ENCODE results near the gene AKR1C2. TPM values are rescaled to one million over a fixed set of nuclear protein-coding genes. Genes with fewer than 3 reads are reported as not detected.

Gene AKR1C2
- total and polyA plus RNA-seq, 9 of the 15 experiments (the other 6 are each of a cell fraction or from before 2014, with no cell fraction given) = 13.8 to 74.0 (median 30.5) TPM

GRCh38 chr10:4981722-4982471 lies 21.8 kb downstream of the AKR1C2 start (continued):
- TF ChIP-seq POLR2AphosphoS2 (IDR thresholded peaks at IDR 0.05; ENCODE audit: low read length) = peak; percentile 95
- TF ChIP-seq ZBTB5 (IDR thresholded peaks at IDR 0.05) = no peak
- TF ChIP-seq POU5F1 (IDR thresholded peaks at IDR 0.05; ENCODE audit: borderline replicate concordance, low read depth, low read length, partially characterized antibody) = no peak
- TF ChIP-seq HSF4 (CRISPR knock-in tag; IDR thresholded peaks at IDR 0.05; ENCODE audit: borderline replicate concordance) = no peak
- no peak for TF ChIP-seq RREB1 (CRISPR knock-in tag; IDR thresholded peaks at IDR 0.05)
- peak; percentile 91 for TF ChIP-seq CBFA2T3 (IDR thresholded peaks at IDR 0.05)
- no peak for TF ChIP-seq ETV5 (CRISPR knock-in tag; IDR thresholded peaks at IDR 0.05; ENCODE audit: low read depth)
- no peak for TF ChIP-seq ZNF224 (CRISPR knock-in tag; IDR thresholded peaks at IDR 0.05)
- TF ChIP-seq NCOR1 (IDR thresholded peaks at IDR 0.05) = peak; percentile 72
- TF ChIP-seq CEBPG (CRISPR knock-in tag; IDR thresholded peaks at IDR 0.05) = no peak
- no peak for TF ChIP-seq CEBPG (tag; conservative IDR thresholded peaks at IDR 0.05 in 1 of 2, IDR thresholded peaks at IDR 0.05 in 1 of 2)
- no peak for TF ChIP-seq ZBTB1 (CRISPR knock-in tag; IDR thresholded peaks at IDR 0.05; ENCODE audit: borderline replicate concordance, low read depth)
- peak; percentile 68 to 82; a peak in 2 of 4 replicates for TF ChIP-seq TRIM24 (IDR thresholded peaks at IDR 0.05)
- TF ChIP-seq ZBTB2 (IDR thresholded peaks at IDR 0.05) = no peak
- TF ChIP-seq TCF7L2 (IDR thresholded peaks at IDR 0.05; ENCODE audit: low read depth, low read length) = no peak
- no peak for TF ChIP-seq TRIM25 (IDR thresholded peaks at IDR 0.05; ENCODE audit: borderline replicate concordance)

Measured in K562 (cell line).